Lower leg skin (tissue), 3 donors: ENCODE results near the gene STARD10.

Source experiments
- CTCF ChIP-seq, 3 donors: fragments of 450-650 bp; IDR thresholded peaks; one replicate each; pipeline ENCODE4 v1.5.1; 2016; ENCODE audit warnings: antibody characterized with exemption in 3 of 3, mild to moderate bottlenecking in 3 of 3, moderate library complexity in 2 of 3
- POLR2A ChIP-seq, 2 donors: fragments of 450-650 bp; IDR thresholded peaks; one replicate each; pipeline ENCODE4 v1.6.1; 2016 to 2017; ENCODE audit warnings: antibody characterized with exemption in 2 of 2, mild to moderate bottlenecking in 1 of 2, moderate library complexity in 1 of 2

- TF ChIP-seq CTCF (IDR thresholded peaks at IDR 0.05) = no peak
- no peak for TF ChIP-seq POLR2A (IDR thresholded peaks at IDR 0.05)
Measured at GRCh38 chr11:72712168-72712751, 81.6 kb downstream of the STARD10 start.
